Fibroblast of pulmonary artery (primary cell): ENCODE data around the gene KRTAP5-9.
"Not testable (repeated sequence)": the region's sequence is repeated elsewhere in the genome, so short reads cannot be mapped to it uniquely, and the experiment has no call there.

ENCODE experiments used
- DNase-seq: peaks from one replicate; pipeline ENCODE4 v3.0.0-alpha.2; 2010; ENCODE audit warnings: low read depth
- H3K4me3 ChIP-seq: replicated peaks from 2 replicates; pipeline ENCODE4 v1.5.1; 2011; ENCODE audit warnings: low read depth, mild to moderate bottlenecking, control low read depth, low read length, moderate library complexity
- CTCF ChIP-seq: IDR thresholded peaks from 2 replicates; pipeline ENCODE4 v1.5.1; 2011; ENCODE audit warnings: mild to moderate bottlenecking, control low read depth, low read length, inconsistent platforms; ENCODE audit errors: missing control alignments

Gene KRTAP5-9

GRCh38 chr11:71574418-71574817 is 26.2 kb downstream of the KRTAP5-9 start:
- no peak for TF ChIP-seq CTCF
- H3K4me3 ChIP-seq = no peak overlapping the region
- DNase-seq = no peak

- DNase-seq = no peak
- TF ChIP-seq CTCF = no peak
- no peak overlapping the region for H3K4me3 ChIP-seq
These were observed 27.7 kb downstream of the KRTAP5-9 start for GRCh38 chr11:71575723-71576424.

GRCh38 chr11:71576688-71577465 is 28.7 kb downstream of the KRTAP5-9 start:
- H3K4me3 ChIP-seq, DNase-seq: not testable (repeated sequence)

- H3K4me3 ChIP-seq = no peak overlapping the region
- no peak for DNase-seq
- TF ChIP-seq CTCF = no peak
These were observed 29.3 kb downstream of the KRTAP5-9 start for GRCh38 chr11:71577469-71578004.

- H3K4me3 ChIP-seq = not testable (repeated sequence)
These were observed 31.3 kb downstream of the KRTAP5-9 start for GRCh38 chr11:71579513-71579912.

GRCh38 chr11:71580057-71581003 is 32.1 kb downstream of the KRTAP5-9 start:
- H3K4me3 ChIP-seq = no peak overlapping the region
- peak; percentile 92 for TF ChIP-seq CTCF
- DNase-seq = peak; percentile 88

More at GRCh38 chr11:71579513-71579912, 31.3 kb downstream of the KRTAP5-9 start:
- not testable (repeated sequence) for DNase-seq

- TF ChIP-seq CTCF = no peak
These were observed 33.6 kb downstream of the KRTAP5-9 start for GRCh38 chr11:71581826-71582225.

More at GRCh38 chr11:71581826-71582225, 33.6 kb downstream of the KRTAP5-9 start:
- H3K4me3 ChIP-seq = no peak overlapping the region
- no peak for DNase-seq
